ENCODE results near the gene ZNF605. TPM values are rescaled to one million over a fixed set of nuclear protein-coding genes. Genes with fewer than 3 reads are reported as not detected.

ZNF605 gene
- total and polyA plus RNA-seq, 2 of the 4 experiments (the other 2 are of a cell fraction): 3.6 to 9.9 TPM

DNA sequence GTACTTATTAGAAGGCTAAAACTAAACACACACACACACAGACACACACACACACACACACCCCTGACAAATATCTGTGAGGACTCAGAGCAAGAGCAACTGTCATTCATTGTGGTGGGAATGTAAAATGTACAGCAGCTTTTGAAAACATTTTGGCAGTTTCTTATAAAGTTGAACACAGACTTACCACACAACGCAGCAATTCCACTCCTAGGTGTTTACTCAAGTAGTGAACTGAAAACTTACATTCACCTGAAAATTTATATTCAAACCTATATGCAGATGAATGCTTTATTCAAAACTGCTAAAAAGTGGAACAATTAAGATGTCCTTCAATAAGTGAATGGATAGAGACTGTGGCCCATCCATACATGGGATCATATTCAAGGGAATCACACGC, 18.6 kb downstream of the ZNF605 start:
- H3K23ac ChIP-seq (ENCODE audit: low read depth, low read length): no peak overlapping the region
- ATAC-seq (ENCODE audit: low read depth) (no peak), DNase-seq (no peak)
- no peak overlapping the region for H4K5ac ChIP-seq (ENCODE audit: low read depth, low read length)
- H3K14ac ChIP-seq (replicated peaks; ENCODE audit: low read depth, low read length): no peak overlapping the region
- H3K27me3 ChIP-seq (ENCODE audit: control insufficient read depth, insufficient read depth, low read length): no peaks in the 10 kb centered on the region
- no CpG with 5 or more reads among the region's 2 CpGs for WGBS, 2 experiments (ENCODE audit: extremely low coverage in 2 of 2, insufficient read length in 1 of 2)
- no peak overlapping the region for H3K4ac ChIP-seq (ENCODE audit: low read depth, low read length)
- H2BK20ac ChIP-seq (ENCODE audit: low read depth, low read length): no peak overlapping the region
- no peak overlapping the region for H2BK120ac ChIP-seq (ENCODE audit: low read depth, low read length)
- no peak overlapping the region for H2AK9ac ChIP-seq (replicated peaks; ENCODE audit: low read depth, low read length, poor library complexity)
- intact Hi-C loops (cut with micrococcal nuclease): no loop called here
- CTCF ChIA-PET: no interaction called here
- no peak overlapping the region for H3K18ac ChIP-seq (ENCODE audit: low read depth, low read length)
- in situ Hi-C loops (cut with MboI; ENCODE audit: low sequenced_read_pairs): no loop called here
- no peaks in the 10 kb centered on the region for H4K20me1 ChIP-seq (ENCODE audit: insufficient read depth, low read length)
- H2BK15ac ChIP-seq (ENCODE audit: low read depth, low read length): no peak overlapping the region
- TF ChIP-seq RAD21 (IDR thresholded peaks at IDR 0.05; ENCODE audit: low read length) (no peak), RCOR1 (IDR thresholded peaks at IDR 0.05; ENCODE audit: insufficient replicate concordance, low read length) (no peak), MAZ (IDR thresholded peaks at IDR 0.05; ENCODE audit: borderline replicate concordance, low read depth, low read length) (no peak), SMC3 (IDR thresholded peaks at IDR 0.05; ENCODE audit: low read depth, low read length) (no peak), NFE2L2 (IDR thresholded peaks at IDR 0.05; ENCODE audit: low read depth, low read length) (no peak), CEBPB (IDR thresholded peaks at IDR 0.05; ENCODE audit: low read depth, low read length) (no peak), MAFK (IDR thresholded peaks at IDR 0.05; ENCODE audit: low read depth, low read length) (no peak), POLR2A (IDR thresholded peaks at IDR 0.05; ENCODE audit: low read depth, low read length) (no peak), RFX5 (IDR thresholded peaks at IDR 0.05; ENCODE audit: low read depth, low read length) (no peak), FOS (IDR thresholded peaks at IDR 0.05; ENCODE audit: low read depth, low read length) (no peak), BHLHE40 (IDR thresholded peaks at IDR 0.05; ENCODE audit: low read depth, low read length) (no peak), MXI1 (IDR thresholded peaks at IDR 0.05; ENCODE audit: borderline replicate concordance, low read depth, low read length) (no peak), CHD1 (IDR thresholded peaks at IDR 0.05; ENCODE audit: low read depth, low read length) (no peak)
- TF ChIP-seq, protein P1, sequence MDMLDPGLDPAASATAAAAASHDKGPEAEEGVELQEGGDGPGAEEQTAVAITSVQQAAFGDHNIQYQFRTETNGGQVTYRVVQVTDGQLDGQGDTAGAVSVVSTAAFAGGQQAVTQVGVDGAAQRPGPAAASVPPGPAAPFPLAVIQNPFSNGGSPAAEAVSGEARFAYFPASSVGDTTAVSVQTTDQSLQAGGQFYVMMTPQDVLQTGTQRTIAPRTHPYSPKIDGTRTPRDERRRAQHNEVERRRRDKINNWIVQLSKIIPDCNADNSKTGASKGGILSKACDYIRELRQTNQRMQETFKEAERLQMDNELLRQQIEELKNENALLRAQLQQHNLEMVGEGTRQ (IDR thresholded peaks at IDR 0.05; ENCODE audit: low read depth, low read length): no peak
- TF ChIP-seq, protein P2, sequence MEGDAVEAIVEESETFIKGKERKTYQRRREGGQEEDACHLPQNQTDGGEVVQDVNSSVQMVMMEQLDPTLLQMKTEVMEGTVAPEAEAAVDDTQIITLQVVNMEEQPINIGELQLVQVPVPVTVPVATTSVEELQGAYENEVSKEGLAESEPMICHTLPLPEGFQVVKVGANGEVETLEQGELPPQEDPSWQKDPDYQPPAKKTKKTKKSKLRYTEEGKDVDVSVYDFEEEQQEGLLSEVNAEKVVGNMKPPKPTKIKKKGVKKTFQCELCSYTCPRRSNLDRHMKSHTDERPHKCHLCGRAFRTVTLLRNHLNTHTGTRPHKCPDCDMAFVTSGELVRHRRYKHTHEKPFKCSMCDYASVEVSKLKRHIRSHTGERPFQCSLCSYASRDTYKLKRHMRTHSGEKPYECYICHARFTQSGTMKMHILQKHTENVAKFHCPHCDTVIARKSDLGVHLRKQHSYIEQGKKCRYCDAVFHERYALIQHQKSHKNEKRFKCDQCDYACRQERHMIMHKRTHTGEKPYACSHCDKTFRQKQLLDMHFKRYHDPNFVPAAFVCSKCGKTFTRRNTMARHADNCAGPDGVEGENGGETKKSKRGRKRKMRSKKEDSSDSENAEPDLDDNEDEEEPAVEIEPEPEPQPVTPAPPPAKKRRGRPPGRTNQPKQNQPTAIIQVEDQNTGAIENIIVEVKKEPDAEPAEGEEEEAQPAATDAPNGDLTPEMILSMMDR (conservative IDR thresholded peaks at IDR 0.05; ENCODE audit: low read depth, low read length): no peak
- TF ChIP-seq, protein P3, sequence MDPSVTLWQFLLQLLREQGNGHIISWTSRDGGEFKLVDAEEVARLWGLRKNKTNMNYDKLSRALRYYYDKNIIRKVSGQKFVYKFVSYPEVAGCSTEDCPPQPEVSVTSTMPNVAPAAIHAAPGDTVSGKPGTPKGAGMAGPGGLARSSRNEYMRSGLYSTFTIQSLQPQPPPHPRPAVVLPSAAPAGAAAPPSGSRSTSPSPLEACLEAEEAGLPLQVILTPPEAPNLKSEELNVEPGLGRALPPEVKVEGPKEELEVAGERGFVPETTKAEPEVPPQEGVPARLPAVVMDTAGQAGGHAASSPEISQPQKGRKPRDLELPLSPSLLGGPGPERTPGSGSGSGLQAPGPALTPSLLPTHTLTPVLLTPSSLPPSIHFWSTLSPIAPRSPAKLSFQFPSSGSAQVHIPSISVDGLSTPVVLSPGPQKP (IDR thresholded peaks at IDR 0.05; ENCODE audit: borderline replicate concordance, low read depth, low read length): no peak
- no peak overlapping the region for H2AFZ ChIP-seq (replicated peaks; ENCODE audit: low read length, poor library complexity)
- H3K9me3 ChIP-seq (ENCODE audit: control insufficient read depth, insufficient read depth, low read length): peaks cover 57% of the 10 kb centered on the region
- no peak overlapping the region for H3K4me3 ChIP-seq (ENCODE audit: insufficient read depth, low read depth, low read length)
- no peaks in the 10 kb centered on the region for H3K9me1 ChIP-seq (ENCODE audit: insufficient read depth, low read length)
- no peak overlapping the region for H2AK5ac ChIP-seq (ENCODE audit: low read depth, low read length)
- H3K9ac ChIP-seq (ENCODE audit: low read depth, low read length): no peak overlapping the region
- POLR2A ChIA-PET (ENCODE audit: unreplicated experiment): no interaction called here
- H3K4me2 ChIP-seq (ENCODE audit: low read depth, low read length): no peak overlapping the region
- no peak overlapping the region for H4K91ac ChIP-seq (ENCODE audit: insufficient read depth, low read depth, low read length)
- H3K79me1 ChIP-seq (ENCODE audit: low read depth in 1 of 2, low read length in 2 of 2): no peaks in the 10 kb centered on the region
- H3K27ac ChIP-seq (ENCODE audit: insufficient read depth, low read length): no peak overlapping the region
- BruUV-seq (replicated peaks): no TSS peak
- H3K4me1 ChIP-seq (ENCODE audit: control insufficient read depth, insufficient read depth, low read length): no peaks in the 10 kb centered on the region
- H3K36me3 ChIP-seq (ENCODE audit: control insufficient read depth, insufficient read depth, low read length): peaks cover 32% of the 10 kb centered on the region
- no peak overlapping the region for H4K8ac ChIP-seq (ENCODE audit: low read depth in 2 of 2, low read length in 2 of 2)
- dilution Hi-C loops (cut with HindIII; ENCODE audit: low sequenced_read_pairs, unreplicated experiment): no loop called here
- H2BK5ac ChIP-seq (ENCODE audit: low read depth, low read length, poor library complexity, severe bottlenecking): no peak overlapping the region
- no peak overlapping the region for H3K56ac ChIP-seq (ENCODE audit: extremely low read depth, insufficient read depth, low read length)

Measured in IMR-90 (cell line).